Brain microvascular endothelial cell (primary cell): ENCODE measurements around the gene TRMT2A.

Experiments
- DNase-seq: peaks from one replicate; pipeline ENCODE4 v3.0.0-alpha.2; 2020
- H3K27ac ChIP-seq: fragments of 250-450 bp; sonication (Bioruptor Pico); 2 replicates; pipeline ENCODE4 v1.5.1; 2020; ENCODE audit warnings: mild to moderate bottlenecking, moderate library complexity
- H3K27me3 ChIP-seq: fragments of 250-450 bp; sonication (Bioruptor Pico); replicated peaks from 2 replicates; pipeline ENCODE4 v1.5.1; 2020; ENCODE audit warnings: mild to moderate bottlenecking
- H3K36me3 ChIP-seq: fragments of 250-450 bp; sonication (Bioruptor Pico); replicated peaks from 2 replicates; pipeline ENCODE4 v1.5.1; 2020; ENCODE audit warnings: mild to moderate bottlenecking
- H3K4me3 ChIP-seq: 2 replicates; pipeline ENCODE4 v1.5.1; 2011; ENCODE audit warnings: low read depth, mild to moderate bottlenecking, control low read depth, low read length, moderate library complexity
- CTCF ChIP-seq: IDR thresholded peaks from 2 replicates; pipeline ENCODE4 v1.5.1; 2011; ENCODE audit warnings: low read depth, mild to moderate bottlenecking, moderate library complexity, low read length, control low read depth, inconsistent platforms; ENCODE audit errors: missing control alignments
- in situ Hi-C: cut with HindIII; loops from 2 replicates; pipeline ENCODE4 v1.10.0; 2017; ENCODE audit warnings: low sequenced_read_pairs, low pct_ligation_motif_present

Gene TRMT2A

GRCh38 chr22:20089226-20089976 is 27.6 kb downstream of the TRMT2A start:
- H3K36me3 ChIP-seq: peaks cover 86% of the 10 kb centered on the region
- in situ Hi-C loops: no loop called here
- DNase-seq: no peak
- H3K27me3 ChIP-seq: no peaks in the 10 kb centered on the region
- TF ChIP-seq CTCF: no peak
- no peak overlapping the region for H3K4me3 ChIP-seq
- no peak overlapping the region for H3K27ac ChIP-seq

- no peak for DNase-seq
- no peak for TF ChIP-seq CTCF
- in situ Hi-C loops: no loop called here
- Histone ChIP-seq H3K27me3 (no peaks in the 10 kb centered on the region), H3K36me3 (peaks cover 74% of the 10 kb centered on the region), H3K4me3 (no peak overlapping the region), H3K27ac (no peak overlapping the region)
Observed at GRCh38 chr22:20088263-20088648, 28.8 kb downstream of the TRMT2A start.

- no peak for TF ChIP-seq CTCF
- H3K27me3 ChIP-seq: no peaks in the 10 kb centered on the region
- H3K4me3 ChIP-seq: no peak overlapping the region
- no peak for DNase-seq
- H3K27ac ChIP-seq: no peak overlapping the region
- in situ Hi-C loops: no loop called here
- H3K36me3 ChIP-seq: peaks cover 73% of the 10 kb centered on the region
Observed at GRCh38 chr22:20087319-20088262, 29.4 kb downstream of the TRMT2A start.

GRCh38 chr22:20086763-20087162 is 30.3 kb downstream of the TRMT2A start:
- H3K4me3 ChIP-seq: no peak overlapping the region
- H3K27ac ChIP-seq: no peak overlapping the region
- no peaks in the 10 kb centered on the region for H3K27me3 ChIP-seq
- H3K36me3 ChIP-seq: peaks cover 71% of the 10 kb centered on the region
- in situ Hi-C loops: no loop called here
- TF ChIP-seq CTCF: no peak
- no peak for DNase-seq

- Histone ChIP-seq H3K36me3 (peaks cover 67% of the 10 kb centered on the region), H3K27me3 (no peaks in the 10 kb centered on the region), H3K27ac (no peak overlapping the region), H3K4me3 (no peak overlapping the region)
- in situ Hi-C loops: no loop called here
- DNase-seq: no peak
- TF ChIP-seq CTCF: no peak
Observed at GRCh38 chr22:20086101-20086599, 30.9 kb downstream of the TRMT2A start.
